Fibroblast of mammary gland (primary cell): ENCODE measurements around the gene PRKN.

ENCODE experiments used
- DNase-seq: peaks from one replicate; pipeline ENCODE4 v3.0.0-alpha.2; 2010; ENCODE audit warnings: low read depth
- H3K4me3 ChIP-seq: 2 replicates; pipeline ENCODE4 v1.5.1; 2011; ENCODE audit warnings: low read depth, mild to moderate bottlenecking, low read length, moderate library complexity; ENCODE audit not compliant: control insufficient read depth
- CTCF ChIP-seq: conservative IDR thresholded peaks from 2 replicates; pipeline ENCODE4 v1.5.1; 2011; ENCODE audit warnings: low read depth, low read length, inconsistent platforms; ENCODE audit not compliant: control insufficient read depth, insufficient read depth

Gene PRKN

GRCh38 chr6:161649068-161649467, 1078.5 kb downstream of the PRKN start:
- no peak for DNase-seq
- no peak for TF ChIP-seq CTCF
- no peak overlapping the region for H3K4me3 ChIP-seq

GRCh38 chr6:161647234-161647633, 1080.3 kb downstream of the PRKN start:
- DNase-seq = no peak
- H3K4me3 ChIP-seq = no peak overlapping the region
- TF ChIP-seq CTCF = no peak

GRCh38 chr6:161644521-161644920, 1083.0 kb downstream of the PRKN start:
- TF ChIP-seq CTCF = no peak
- peak; percentile 45 for DNase-seq
- no peak overlapping the region for H3K4me3 ChIP-seq

- no peak for TF ChIP-seq CTCF
- H3K4me3 ChIP-seq = no peak overlapping the region
- DNase-seq = no peak
Measured at GRCh38 chr6:161641175-161641574, 1086.4 kb downstream of the PRKN start.

GRCh38 chr6:161639772-161640171, 1087.8 kb downstream of the PRKN start:
- DNase-seq = no peak
- TF ChIP-seq CTCF = no peak
- no peak overlapping the region for H3K4me3 ChIP-seq

- H3K4me3 ChIP-seq = no peak overlapping the region
- no peak for DNase-seq
- no peak for TF ChIP-seq CTCF
Measured at GRCh38 chr6:161637658-161638057, 1089.9 kb downstream of the PRKN start.

- no peak overlapping the region for H3K4me3 ChIP-seq
- no peak for TF ChIP-seq CTCF
- no peak for DNase-seq
Measured at GRCh38 chr6:161636882-161637430, 1090.6 kb downstream of the PRKN start.
